GM23338 (cell line): Measurements from ENCODE around the gene CHIA. TPM values are rescaled to one million over a fixed set of nuclear protein-coding genes. Genes with fewer than 3 reads are reported as not detected.

Experiments used
- ATAC-seq: fragments of 200-7000 bp; cut with Tn5 transposase; 3 replicates; pipeline ENCODE4 v1.9.1; 2020
- DNase-seq: peaks from one replicate; pipeline ENCODE4 v3.0.0-alpha.2; 2015; ENCODE audit warnings: low spot score
- H2AFZ ChIP-seq: fragments of 200-600 bp; sonication (generic); 2 replicates; pipeline ENCODE4 v1.8.0; 2016; ENCODE audit warnings: antibody characterized with exemption, mild to moderate bottlenecking, moderate library complexity
- H3F3A ChIP-seq: fragments of 200-600 bp; sonication (generic); replicated peaks from 2 replicates; pipeline ENCODE4 v1.8.0; 2017; ENCODE audit warnings: antibody characterized with exemption, mixed run types, low read depth
- H3K27ac ChIP-seq: fragments of 200-600 bp; sonication (generic); 2 replicates; pipeline ENCODE4 v1.6.1; 2016; ENCODE audit warnings: low read depth
- H3K27me3 ChIP-seq: fragments of 200-600 bp; sonication (generic); 2 replicates; pipeline ENCODE4 v1.8.0; 2016; ENCODE audit warnings: mild to moderate bottlenecking, mixed run types, moderate library complexity; ENCODE audit not compliant: insufficient read depth
- H3K36me3 ChIP-seq: fragments of 200-600 bp; sonication (generic); 2 replicates; pipeline ENCODE4 v1.8.0; 2016; ENCODE audit warnings: mild to moderate bottlenecking; ENCODE audit not compliant: insufficient read depth
- H3K4me1 ChIP-seq: fragments of 200-600 bp; sonication (generic); 2 replicates; pipeline ENCODE4 v1.8.0; 2016; ENCODE audit warnings: mild to moderate bottlenecking, moderate library complexity; ENCODE audit not compliant: insufficient read depth
- H3K4me2 ChIP-seq: fragments of 200-600 bp; sonication (generic); 2 replicates; pipeline ENCODE4 v1.7.1; 2017; ENCODE audit warnings: mixed run types
- H3K4me3 ChIP-seq: fragments of 200-600 bp; sonication (generic); 2 replicates; pipeline ENCODE4 v1.6.1; 2016; ENCODE audit warnings: mixed run types
- H3K79me2 ChIP-seq: fragments of 200-600 bp; sonication (generic); replicated peaks from 2 replicates; pipeline ENCODE4 v1.8.0; 2017; ENCODE audit warnings: mild to moderate bottlenecking; ENCODE audit not compliant: insufficient read depth
- H3K9me2 ChIP-seq: fragments of 200-600 bp; sonication (generic); 2 replicates; pipeline ENCODE4 v1.8.0; 2017; ENCODE audit not compliant: insufficient read depth
- H4K20me1 ChIP-seq: fragments of 200-600 bp; sonication (generic); replicated peaks from 2 replicates; pipeline ENCODE4 v1.8.0; 2017; ENCODE audit warnings: mild to moderate bottlenecking; ENCODE audit not compliant: insufficient read depth
- H3K27ac Mint-ChIP-seq: 2 replicates; pipeline ENCODE4 v1.8.0; 2020; ENCODE audit warnings: inconsistent platforms, mild to moderate bottlenecking, moderate library complexity, mixed read lengths
- H3K27me3 Mint-ChIP-seq: 3 replicates; pipeline ENCODE4 v1.8.0; 2022; ENCODE audit warnings: low read depth, mild to moderate bottlenecking, moderate library complexity, mixed read lengths, inconsistent platforms; ENCODE audit not compliant: insufficient read depth, poor library complexity
- H3K36me3 Mint-ChIP-seq: 3 replicates; pipeline ENCODE4 v1.8.0; 2021; ENCODE audit warnings: low read depth, mild to moderate bottlenecking, inconsistent platforms, moderate library complexity, mixed read lengths
- H3K4me1 Mint-ChIP-seq: 3 replicates; pipeline ENCODE4 v1.8.0; 2020; ENCODE audit warnings: mild to moderate bottlenecking, inconsistent platforms, mixed read lengths
- H3K4me3 Mint-ChIP-seq: 3 replicates; pipeline ENCODE4 v1.8.0; 2021; ENCODE audit warnings: moderate library complexity, mild to moderate bottlenecking, inconsistent platforms, mixed read lengths
- H3K9me3 Mint-ChIP-seq: 3 replicates; pipeline ENCODE4 v1.8.0; 2020; ENCODE audit warnings: moderate library complexity, mild to moderate bottlenecking, inconsistent platforms, mixed read lengths
- CTCF ChIP-seq, 2 experiments: fragments of 200-600 bp in 1 of 2; sonication (generic) in 1 of 2; conservative IDR thresholded peaks; 2 replicates each; pipeline versions ENCODE4 v1.5.1 to v1.6.1; 2016 to 2017; ENCODE audit warnings: antibody characterized with exemption in 2 of 2, low read depth in 2 of 2, mild to moderate bottlenecking in 2 of 2, moderate library complexity in 1 of 2
- EZH2 ChIP-seq: fragments of 200-600 bp; sonication (generic); IDR thresholded peaks from one replicate; pipeline ENCODE4 v1.8.0; 2017; ENCODE audit warnings: antibody characterized with exemption, mild to moderate bottlenecking, low read depth; ENCODE audit not compliant: unreplicated experiment
- EZH2phosphoT487 ChIP-seq: fragments of 200-600 bp; sonication (generic); IDR thresholded peaks from one replicate; pipeline ENCODE4 v1.8.1; 2018; ENCODE audit warnings: antibody characterized with exemption; ENCODE audit not compliant: unreplicated experiment
- JUNB ChIP-seq: IDR thresholded peaks from one replicate; pipeline ENCODE4 v1.6.1; 2016; ENCODE audit warnings: antibody characterized with exemption; ENCODE audit not compliant: unreplicated experiment
- NANOG ChIP-seq: IDR thresholded peaks from 2 replicates; pipeline ENCODE4 v1.6.1; 2016; ENCODE audit warnings: antibody characterized with exemption, borderline replicate concordance
- POLR2AphosphoS5 ChIP-seq: IDR thresholded peaks from 2 replicates; pipeline ENCODE4 v1.6.1; 2016; ENCODE audit warnings: antibody characterized with exemption, low read depth
- REST ChIP-seq: IDR thresholded peaks from one replicate; pipeline ENCODE4 v1.6.1; 2018; ENCODE audit warnings: antibody characterized with exemption; ENCODE audit not compliant: unreplicated experiment
- STAT1 ChIP-seq: IDR thresholded peaks from one replicate; pipeline ENCODE4 v1.6.1; 2016; ENCODE audit warnings: antibody characterized with exemption; ENCODE audit not compliant: unreplicated experiment
- polyA plus RNA-seq: library from polyadenylated mRNA; unstranded; fragments of >200 nt; fragmentation: Nextera tagmentation; extraction: Ambion mirVana; gene quantifications from 2 replicates; pipeline ENCODE4 v1.2.1, GENCODE V29; 2016
- small RNA-seq: library from RNA; depleted of rRNA; stranded (forward); fragments of <200 nt; gene quantifications from one replicate; pipeline ENCODE3, GENCODE V24; 2014; ENCODE audit warnings: low replicate concordance
- total RNA-seq: library from RNA; depleted of rRNA; stranded (reverse); fragments of >200 nt; shearing (Covaris generic); gene quantifications from 2 replicates; pipeline ENCODE4 v1.2.3, GENCODE V29; 2014; rRNA removed

Gene CHIA
- total and polyA plus RNA-seq, 2 experiments from 2014 or later: not detected

- Histone ChIP-seq H3K27ac (no peak overlapping the region), H3K4me3 (no peak overlapping the region), H3K36me3 (no peaks in the 10 kb centered on the region), H3F3A (no peaks in the 10 kb centered on the region), H3K9me2 (peaks cover 7% of the 10 kb centered on the region; the same call in 1 of the 2 replicates), H3K27me3 (no peaks in the 10 kb centered on the region), H2AFZ (no peak overlapping the region; the same call in 1 of the 2 replicates), H4K20me1 (no peaks in the 10 kb centered on the region), H3K4me2 (no peak overlapping the region), H3K4me1 (peaks cover 4% of the 10 kb centered on the region), H3K79me2 (no peaks in the 10 kb centered on the region)
- H3K27ac Mint-ChIP-seq: no peak overlapping the region
- H3K4me1 Mint-ChIP-seq: peaks cover 15% of the 10 kb centered on the region
- H3K4me3 Mint-ChIP-seq: no peak overlapping the region
- no peaks in the 10 kb centered on the region for H3K36me3 Mint-ChIP-seq
- no peaks in the 10 kb centered on the region for H3K9me3 Mint-ChIP-seq
- ATAC-seq (no peak), DNase-seq (no peak)
- peaks cover 3% of the 10 kb centered on the region for H3K27me3 Mint-ChIP-seq
- TF ChIP-seq EZH2phosphoT487: no peak
- no peak for TF ChIP-seq CTCF (conservative IDR thresholded peaks at IDR 0.05; ENCODE audit: low read depth in 2 of 2)
- no peak for TF ChIP-seq NANOG
- no peak for TF ChIP-seq STAT1
- no peak for TF ChIP-seq REST
- no peak for TF ChIP-seq POLR2AphosphoS5
- no peak for TF ChIP-seq JUNB
- TF ChIP-seq EZH2: no peak
Observed at GRCh38 chr1:111369645-111370044, 79.0 kb downstream of the CHIA start.

Small RNAs within 50 kb of the gene (small RNA-seq; reads per million reads assigned to genes)
- gene AL356387.2: not detected

Other genes with a start within 250 kb of the CHIA start
- 45.9 and 74.6 TPM in 2 replicates for gene DRAM2, start 150.8 kb upstream of the CHIA start, total RNA-seq
- 22.9 TPM in 2 replicates for gene DRAM2, start 150.8 kb upstream of the CHIA start, polyA plus RNA-seq
- 33.5 and 39.5 TPM in 2 replicates for gene CEPT1, start 150.6 kb upstream of the CHIA start, total RNA-seq
- gene CEPT1, start 150.6 kb upstream of the CHIA start, polyA plus RNA-seq: 14.3 and 17.3 TPM in 2 replicates
- 3.0 and 5.9 TPM in 2 replicates for gene DENND2D, start 90.2 kb upstream of the CHIA start, total RNA-seq
- 2.5 and 3.4 TPM in 2 replicates for gene DENND2D, start 90.2 kb upstream of the CHIA start, polyA plus RNA-seq
- not detected in 2 replicates for gene CHI3L2, start 63.1 kb upstream of the CHIA start, total RNA-seq
- 0.68 TPM in 1 of 2 replicates, not detected in the other for gene CHI3L2, start 63.1 kb upstream of the CHIA start, polyA plus RNA-seq
- 0.93 and 1.0 TPM in 2 replicates for gene OVGP1, start 136.9 kb downstream of the CHIA start, total RNA-seq
- 0.82 and 0.99 TPM in 2 replicates for gene OVGP1, start 136.9 kb downstream of the CHIA start, polyA plus RNA-seq
- 111 and 117 TPM in 2 replicates for gene WDR77, start 158.4 kb downstream of the CHIA start, total RNA-seq
- gene WDR77, start 158.4 kb downstream of the CHIA start, polyA plus RNA-seq: 75.0 and 85.9 TPM in 2 replicates
- 272 and 300 TPM in 2 replicates for gene ATP5PB, start 158.6 kb downstream of the CHIA start, total RNA-seq
- gene ATP5PB, start 158.6 kb downstream of the CHIA start, polyA plus RNA-seq: 260 and 279 TPM in 2 replicates
- gene C1orf162, start 183.1 kb downstream of the CHIA start, total RNA-seq: 0.16 and 0.69 TPM in 2 replicates
- gene C1orf162, start 183.1 kb downstream of the CHIA start, polyA plus RNA-seq: 0.28 and 0.47 TPM in 2 replicates
- not detected in 2 replicates for gene ADORA3, start 212.8 kb downstream of the CHIA start, total RNA-seq
- not detected in 2 replicates for gene ADORA3, start 212.8 kb downstream of the CHIA start, polyA plus RNA-seq
- gene TMIGD3, start 212.8 kb downstream of the CHIA start, total RNA-seq: not detected in 2 replicates
- not detected in 2 replicates for gene TMIGD3, start 212.8 kb downstream of the CHIA start, polyA plus RNA-seq